ENCODE measurements around the gene LRP6.

Gene LRP6

DNA sequence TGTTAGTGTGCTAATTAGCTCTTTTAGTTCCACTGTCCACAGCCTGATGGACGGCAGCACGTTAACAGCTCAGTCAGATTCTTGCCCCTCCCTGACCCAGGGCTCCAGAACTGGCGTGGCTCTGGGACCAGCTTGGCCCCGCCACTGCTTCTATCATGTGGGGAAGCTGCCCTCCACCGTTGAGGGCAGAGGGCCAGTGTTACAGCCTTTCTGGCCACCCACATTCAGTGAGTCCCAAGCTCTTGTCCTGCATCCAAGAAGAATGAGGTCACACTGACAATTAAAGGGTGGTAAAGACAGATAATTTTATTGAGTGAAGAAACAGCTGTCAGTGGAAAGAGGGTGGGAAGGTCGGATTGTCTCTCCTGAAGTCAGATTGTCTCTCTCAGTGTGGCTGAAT lies 159.2 kb downstream of the LRP6 start:
- DNase-seq (ENCODE audit: low spot score) = no peak
- TF ChIP-seq, protein P1, sequence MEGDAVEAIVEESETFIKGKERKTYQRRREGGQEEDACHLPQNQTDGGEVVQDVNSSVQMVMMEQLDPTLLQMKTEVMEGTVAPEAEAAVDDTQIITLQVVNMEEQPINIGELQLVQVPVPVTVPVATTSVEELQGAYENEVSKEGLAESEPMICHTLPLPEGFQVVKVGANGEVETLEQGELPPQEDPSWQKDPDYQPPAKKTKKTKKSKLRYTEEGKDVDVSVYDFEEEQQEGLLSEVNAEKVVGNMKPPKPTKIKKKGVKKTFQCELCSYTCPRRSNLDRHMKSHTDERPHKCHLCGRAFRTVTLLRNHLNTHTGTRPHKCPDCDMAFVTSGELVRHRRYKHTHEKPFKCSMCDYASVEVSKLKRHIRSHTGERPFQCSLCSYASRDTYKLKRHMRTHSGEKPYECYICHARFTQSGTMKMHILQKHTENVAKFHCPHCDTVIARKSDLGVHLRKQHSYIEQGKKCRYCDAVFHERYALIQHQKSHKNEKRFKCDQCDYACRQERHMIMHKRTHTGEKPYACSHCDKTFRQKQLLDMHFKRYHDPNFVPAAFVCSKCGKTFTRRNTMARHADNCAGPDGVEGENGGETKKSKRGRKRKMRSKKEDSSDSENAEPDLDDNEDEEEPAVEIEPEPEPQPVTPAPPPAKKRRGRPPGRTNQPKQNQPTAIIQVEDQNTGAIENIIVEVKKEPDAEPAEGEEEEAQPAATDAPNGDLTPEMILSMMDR (IDR thresholded peaks at IDR 0.05; ENCODE audit: extremely low read depth, missing control alignments) = no peak

DNA sequence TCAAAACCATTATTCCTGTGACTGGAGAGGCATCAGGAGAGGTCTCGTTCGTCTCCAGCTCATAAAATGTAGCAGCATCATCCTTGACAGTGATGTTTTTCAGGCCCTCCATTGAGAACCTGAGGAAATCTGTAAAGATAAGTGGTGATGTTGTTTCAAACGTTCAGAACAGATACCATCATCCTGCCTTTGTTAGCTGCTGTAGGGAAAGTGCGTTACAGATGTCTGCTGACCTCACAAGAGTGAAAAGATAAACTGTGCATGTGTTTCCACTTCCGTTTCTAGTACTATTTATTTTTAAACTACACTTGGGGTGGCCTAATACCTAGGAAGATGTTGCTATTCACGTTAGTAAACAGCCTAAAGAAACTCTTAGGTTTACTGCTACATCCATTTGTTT lies 167.7 kb downstream of the LRP6 start:
- DNase-seq (ENCODE audit: low spot score) = no peak

DNA sequence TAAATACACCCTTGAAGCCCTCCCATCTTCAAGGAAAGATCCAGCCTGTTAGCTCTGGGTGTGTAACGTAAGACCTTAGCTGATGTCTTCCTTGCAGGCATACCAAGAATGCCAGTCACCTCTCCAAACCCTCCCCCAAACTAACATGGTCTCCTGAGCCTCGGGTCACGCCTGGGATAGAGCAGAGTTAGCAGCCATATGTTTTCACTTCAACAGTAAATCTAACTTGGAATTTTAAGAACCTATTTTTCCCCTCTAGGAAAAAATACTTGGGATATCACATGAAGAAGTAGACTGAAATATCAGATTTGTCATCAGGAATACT lies 168.2 kb downstream of the LRP6 start:
- TF ChIP-seq, protein P1 (IDR thresholded peaks at IDR 0.05; ENCODE audit: extremely low read depth, missing control alignments) = no peak
- no peak for DNase-seq (ENCODE audit: low spot score)

More for the DNA sequence above, 167.7 kb downstream of the LRP6 start:
- TF ChIP-seq, protein P1 (IDR thresholded peaks at IDR 0.05; ENCODE audit: extremely low read depth, missing control alignments) = no peak

DNA sequence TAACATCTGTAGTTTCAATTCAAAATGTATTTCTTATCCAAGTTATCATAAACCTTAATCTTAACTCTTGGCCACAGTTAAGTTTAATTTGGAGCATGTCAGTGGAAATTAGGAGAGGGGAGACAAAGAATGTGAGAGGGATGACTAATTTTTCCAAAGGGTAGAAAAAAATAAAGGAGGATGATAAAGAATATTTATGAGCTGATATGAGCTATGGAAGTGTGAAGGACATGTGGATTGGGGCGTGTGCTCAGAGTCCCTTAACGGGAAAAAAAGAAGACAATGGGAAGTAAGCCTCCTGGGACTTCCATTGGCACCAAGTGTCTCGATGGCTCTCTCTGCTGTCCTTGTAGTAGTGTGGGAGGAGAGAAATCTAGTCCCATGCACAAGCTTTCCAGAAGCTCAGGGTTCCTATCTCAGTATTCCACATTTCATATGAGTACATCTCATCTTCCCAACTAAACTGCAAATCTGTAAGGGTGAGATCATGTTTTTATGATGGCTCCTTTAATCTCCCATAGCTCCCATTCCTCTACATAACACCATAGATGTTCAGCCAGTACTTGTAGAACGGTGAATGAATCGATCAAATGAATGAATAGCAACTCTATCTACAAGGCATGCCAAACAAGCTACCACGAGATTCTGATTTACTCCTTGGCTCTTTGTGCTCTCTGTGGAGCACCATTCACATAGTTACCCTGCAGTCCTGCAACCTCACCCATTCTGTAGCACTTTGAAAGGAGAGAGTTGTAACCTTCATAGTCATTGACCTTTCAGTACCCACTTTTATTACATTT lies 168.8 kb downstream of the LRP6 start:
- TF ChIP-seq, protein P1 (IDR thresholded peaks at IDR 0.05; ENCODE audit: extremely low read depth, missing control alignments) = no peak
- no peak for DNase-seq (ENCODE audit: low spot score)

DNA sequence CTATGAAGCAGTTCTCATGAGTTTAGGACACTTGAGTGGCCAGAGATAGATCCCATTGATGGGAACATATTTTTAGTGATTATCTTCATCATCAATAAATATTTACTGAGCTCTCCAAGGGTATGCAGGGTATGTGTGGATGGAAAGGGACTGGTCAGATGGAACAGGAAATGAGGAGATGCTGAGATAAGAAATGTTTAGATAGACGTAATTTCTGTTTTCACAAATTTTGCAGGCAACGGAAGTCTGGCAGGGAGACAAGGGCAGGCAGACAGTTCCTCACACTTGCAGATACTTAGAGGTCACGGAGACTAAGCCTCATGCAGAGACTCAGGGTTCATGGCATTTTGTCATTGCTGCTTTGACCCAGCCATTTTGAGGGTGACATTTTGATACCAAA lies 171.8 kb downstream of the LRP6 start:
- DNase-seq (ENCODE audit: low spot score) = no peak
- TF ChIP-seq, protein P1 (IDR thresholded peaks at IDR 0.05; ENCODE audit: extremely low read depth, missing control alignments) = no peak

DNA sequence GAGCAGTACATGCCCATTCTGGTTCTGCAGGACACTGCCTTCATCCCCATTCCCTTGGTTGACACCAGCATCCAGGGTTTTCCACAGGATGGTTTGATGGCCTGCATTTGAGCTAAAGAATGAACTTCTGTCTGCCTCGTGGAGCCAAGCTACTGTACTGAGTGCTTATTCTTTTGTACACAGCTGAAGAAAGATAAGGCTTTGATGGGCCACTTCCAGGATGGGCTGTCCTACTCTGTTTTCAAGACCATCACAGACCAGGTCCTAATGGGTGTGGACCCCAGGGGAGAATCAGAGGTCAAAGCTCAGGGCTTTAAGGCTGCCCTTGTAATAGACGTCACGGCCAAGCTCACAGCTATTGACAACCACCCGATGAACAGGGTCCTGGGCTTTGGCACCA lies 172.4 kb downstream of the LRP6 start:
- DNase-seq (ENCODE audit: low spot score) = no peak
- TF ChIP-seq, protein P1 (IDR thresholded peaks at IDR 0.05; ENCODE audit: extremely low read depth, missing control alignments) = no peak

DNA sequence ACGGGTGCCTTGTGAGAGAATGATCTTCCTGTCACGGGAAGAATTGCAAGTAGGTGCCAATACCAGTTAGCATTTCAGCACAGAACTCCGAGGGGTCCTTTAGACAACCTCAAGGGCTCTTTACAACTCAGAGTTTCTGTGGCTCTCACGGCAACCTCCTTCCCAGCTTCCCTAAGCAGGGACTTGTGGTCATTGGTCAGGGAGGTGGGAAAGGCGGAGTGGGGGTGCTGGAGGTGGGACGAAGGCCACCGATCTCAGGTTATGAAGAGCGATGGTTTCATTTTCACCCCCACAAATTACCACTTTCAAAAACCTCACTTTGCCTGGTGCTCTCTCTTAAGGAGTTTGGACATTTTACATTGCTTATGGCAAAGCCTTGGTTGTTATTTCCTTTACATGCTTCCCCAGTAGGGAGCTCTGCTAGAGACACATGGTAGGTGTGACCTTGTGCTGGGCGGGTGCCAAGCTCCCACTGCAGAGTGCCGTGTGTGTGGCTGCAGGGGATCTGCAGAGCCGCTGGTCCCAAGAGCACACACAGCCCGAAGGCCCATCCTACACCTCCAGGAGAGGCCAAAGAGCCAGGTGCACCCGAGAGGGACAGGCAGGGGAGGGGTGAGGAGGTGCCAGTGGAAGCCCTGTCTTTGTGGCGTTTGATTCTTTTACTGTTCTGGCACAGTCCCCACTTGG lies 174.7 kb downstream of the LRP6 start:
- TF ChIP-seq, protein P1 (IDR thresholded peaks at IDR 0.05; ENCODE audit: extremely low read depth, missing control alignments) = no peak
- no peak for DNase-seq (ENCODE audit: low spot score)

Data from GM20000 (cell line).